ENCODE data around the gene EXOSC5.
"Not testable (repeated sequence)": the region's sequence is repeated elsewhere in the genome, so short reads cannot be mapped to it uniquely, and the experiment has no call there.

Gene EXOSC5

GRCh38 chr19:41352279-41352608 lies 44.9 kb downstream of the EXOSC5 start:
- Histone ChIP-seq H2AFZ (ENCODE audit: low read depth, low read length) (no peak overlapping the region), H3K9me3 (ENCODE audit: insufficient read depth, low read length) (no peaks in the 10 kb centered on the region), H3K79me2 (ENCODE audit: low read length) (peaks cover 59% of the 10 kb centered on the region), H3K4me1 (ENCODE audit: low read length) (peaks cover 20% of the 10 kb centered on the region), H3K36me3 (replicated peaks; ENCODE audit: low read depth, low read length) (peaks cover 27% of the 10 kb centered on the region), H3K4me2 (ENCODE audit: low read length) (peak overlapping the region; percentile 69), H3K4me3 (ENCODE audit: low read length) (peak overlapping the region; percentile 92), H4K20me1 (ENCODE audit: insufficient read depth, low read length) (peaks cover 30% of the 10 kb centered on the region), H3K27ac (ENCODE audit: low read length) (peak overlapping the region; percentile 72), H3K27me3 (ENCODE audit: low read depth, low read length) (no peaks in the 10 kb centered on the region), H3K9ac (ENCODE audit: low read length) (peak overlapping the region; percentile 98)
- TF ChIP-seq CTCF (IDR thresholded peaks at IDR 0.05; ENCODE audit: low read depth, low read length) (no peak), EZH2phosphoT487 (IDR thresholded peaks at IDR 0.05; ENCODE audit: low read depth) (no peak)

GRCh38 chr19:41351339-41352245 lies 45.6 kb downstream of the EXOSC5 start:
- TF ChIP-seq CTCF (IDR thresholded peaks at IDR 0.05; ENCODE audit: low read depth, low read length): no peak
- no peak for TF ChIP-seq EZH2phosphoT487 (IDR thresholded peaks at IDR 0.05; ENCODE audit: low read depth)
- peak overlapping the region; percentile 92 for H3K4me3 ChIP-seq (ENCODE audit: low read length)
- H2AFZ ChIP-seq (ENCODE audit: low read depth, low read length): no peak overlapping the region

GRCh38 chr19:41350735-41351338 lies 46.3 kb downstream of the EXOSC5 start:
- Histone ChIP-seq H3K27me3 (ENCODE audit: low read depth, low read length) (no peaks in the 10 kb centered on the region), H3K9ac (ENCODE audit: low read length) (peak overlapping the region; percentile 98), H3K79me2 (ENCODE audit: low read length) (peaks cover 72% of the 10 kb centered on the region), H2AFZ (ENCODE audit: low read depth, low read length) (no peak overlapping the region), H3K9me3 (ENCODE audit: insufficient read depth, low read length) (no peaks in the 10 kb centered on the region), H3K4me2 (ENCODE audit: low read length) (peak overlapping the region; percentile 69), H4K20me1 (ENCODE audit: insufficient read depth, low read length) (peaks cover 36% of the 10 kb centered on the region), H3K27ac (ENCODE audit: low read length) (peak overlapping the region; percentile 72), H3K4me3 (ENCODE audit: low read length) (peak overlapping the region; percentile 92), H3K36me3 (replicated peaks; ENCODE audit: low read depth, low read length) (peaks cover 33% of the 10 kb centered on the region), H3K4me1 (ENCODE audit: low read length) (peaks cover 18% of the 10 kb centered on the region)
- no peak for TF ChIP-seq CTCF (IDR thresholded peaks at IDR 0.05; ENCODE audit: low read depth, low read length)
- TF ChIP-seq EZH2phosphoT487 (IDR thresholded peaks at IDR 0.05; ENCODE audit: low read depth): no peak

More at GRCh38 chr19:41351339-41352245, 45.6 kb downstream of the EXOSC5 start:
- H3K79me2 ChIP-seq (ENCODE audit: low read length): peaks cover 64% of the 10 kb centered on the region
- peak overlapping the region; percentile 72 for H3K27ac ChIP-seq (ENCODE audit: low read length)
- H3K9ac ChIP-seq (ENCODE audit: low read length): peak overlapping the region; percentile 98
- peaks cover 28% of the 10 kb centered on the region for H3K36me3 ChIP-seq (replicated peaks; ENCODE audit: low read depth, low read length)
- H3K4me1 ChIP-seq (ENCODE audit: low read length): peaks cover 18% of the 10 kb centered on the region
- H3K27me3 ChIP-seq (ENCODE audit: low read depth, low read length): no peaks in the 10 kb centered on the region
- H4K20me1 ChIP-seq (ENCODE audit: insufficient read depth, low read length): peaks cover 30% of the 10 kb centered on the region
- H3K4me2 ChIP-seq (ENCODE audit: low read length): peak overlapping the region; percentile 69
- no peaks in the 10 kb centered on the region for H3K9me3 ChIP-seq (ENCODE audit: insufficient read depth, low read length)

- H3K9ac ChIP-seq (ENCODE audit: low read length); H3K4me2 ChIP-seq (ENCODE audit: low read length); H2AFZ ChIP-seq (ENCODE audit: low read depth, low read length); H3K9me3 ChIP-seq (ENCODE audit: insufficient read depth, low read length); H3K4me3 ChIP-seq (ENCODE audit: low read length); H3K27ac ChIP-seq (ENCODE audit: low read length); H3K27me3 ChIP-seq (ENCODE audit: low read depth, low read length): not testable (repeated sequence)
- H4K20me1 ChIP-seq (ENCODE audit: insufficient read depth, low read length): peaks cover 47% of the 10 kb centered on the region
- H3K4me1 ChIP-seq (ENCODE audit: low read length): peaks cover 14% of the 10 kb centered on the region
- H3K36me3 ChIP-seq (replicated peaks; ENCODE audit: low read depth, low read length): peaks cover 55% of the 10 kb centered on the region
- H3K79me2 ChIP-seq (ENCODE audit: low read length): peaks cover 75% of the 10 kb centered on the region
These were observed 50.2 kb downstream of the EXOSC5 start for GRCh38 chr19:41346916-41347315.
